ENCODE results near the gene DHRS12.
"Not testable (repeated sequence)": the region's sequence is repeated elsewhere in the genome, so short reads cannot be mapped to it uniquely, and the experiment has no call there.

The DHRS12 gene

GRCh38 chr13:51827254-51827653, 23.3 kb upstream of the DHRS12 start:
- peak in 3 of 4 experiments; percentile 50 to 64 (median 56) for DNase-seq

- peak; percentile 47 to 73 (median 66) for DNase-seq
Measured at GRCh38 chr13:51826606-51827005, 22.6 kb upstream of the DHRS12 start.

- DNase-seq: no peak
Measured at GRCh38 chr13:51825681-51826254, 21.8 kb upstream of the DHRS12 start.

GRCh38 chr13:51825165-51825592, 21.2 kb upstream of the DHRS12 start:
- DNase-seq: peak; percentile 49 to 83 (median 70)

- not testable (repeated sequence) for DNase-seq
Measured at GRCh38 chr13:51824712-51825111, 20.7 kb upstream of the DHRS12 start.

GRCh38 chr13:51823863-51824262, 19.9 kb upstream of the DHRS12 start:
- no peak for DNase-seq

- DNase-seq: no peak
Measured at GRCh38 chr13:51823359-51823758, 19.4 kb upstream of the DHRS12 start.

GRCh38 chr13:51822106-51822815, 18.3 kb upstream of the DHRS12 start:
- no peak for DNase-seq

GRCh38 chr13:51821606-51822005, 17.6 kb upstream of the DHRS12 start:
- peak; percentile 38 to 76 (median 68) for DNase-seq

GRCh38 chr13:51820016-51820597, 16.1 kb upstream of the DHRS12 start:
- DNase-seq: no peak

- DNase-seq: no peak
Measured at GRCh38 chr13:51819544-51819943, 15.6 kb upstream of the DHRS12 start.

GRCh38 chr13:51818781-51819511, 15.0 kb upstream of the DHRS12 start:
- peak; percentile 54 to 78 (median 73) for DNase-seq

GRCh38 chr13:51818276-51818675, 14.3 kb upstream of the DHRS12 start:
- no peak for DNase-seq

GRCh38 chr13:51817717-51818116, 13.8 kb upstream of the DHRS12 start:
- no peak for DNase-seq

GRCh38 chr13:51816604-51817249, 12.8 kb upstream of the DHRS12 start:
- DNase-seq: no peak

GRCh38 chr13:51815848-51816247, 11.9 kb upstream of the DHRS12 start:
- no peak for DNase-seq

- DNase-seq: peak; percentile 71 to 80 (median 74)
Measured at GRCh38 chr13:51814825-51815650, 11.1 kb upstream of the DHRS12 start.

GRCh38 chr13:51814071-51814470, 10.1 kb upstream of the DHRS12 start:
- DNase-seq: no peak

- peak; percentile 36 to 73 (median 67) for DNase-seq
Measured at GRCh38 chr13:51811920-51812451, 8.0 kb upstream of the DHRS12 start.

- no peak for DNase-seq
Measured at GRCh38 chr13:51811046-51811445, 7.1 kb upstream of the DHRS12 start.

GRCh38 chr13:51808811-51809210, 4.8 kb upstream of the DHRS12 start:
- no peak for DNase-seq

GRCh38 chr13:51807041-51807440, 3.1 kb upstream of the DHRS12 start:
- no peak for DNase-seq

All from suppressor macrophage (primary cell).